SJSA1 (cell line): ENCODE measurements around the gene ADCK1. TPM values are rescaled to one million over a fixed set of nuclear protein-coding genes. Genes with fewer than 3 reads are reported as not detected.
"Not testable (repeated sequence)": the region's sequence is repeated elsewhere in the genome, so short reads cannot be mapped to it uniquely, and the experiment has no call there.

Experiments used
- DNase-seq, 2 experiments: peaks; one replicate each; pipeline ENCODE4 v3.0.0-alpha.2; 2015 to 2020; ENCODE audit warnings: low spot score in 2 of 2, low read depth in 1 of 2
- H3K27ac ChIP-seq: fragments of 250-450 bp; sonication (Bioruptor Pico); 2 replicates; pipeline ENCODE4 v1.5.1; 2020; ENCODE audit warnings: mild to moderate bottlenecking, moderate library complexity
- H3K27me3 ChIP-seq: fragments of 250-450 bp; sonication (Bioruptor Pico); replicated peaks from 2 replicates; pipeline ENCODE4 v1.5.1; 2020; ENCODE audit warnings: mild to moderate bottlenecking, moderate library complexity
- H3K36me3 ChIP-seq: fragments of 250-450 bp; sonication (Bioruptor Pico); 2 replicates; pipeline ENCODE4 v1.5.1; 2020; ENCODE audit warnings: mild to moderate bottlenecking
- H3K4me1 ChIP-seq: fragments of 250-450 bp; sonication (Bioruptor Pico); replicated peaks from 2 replicates; pipeline ENCODE4 v1.6.1; 2021; ENCODE audit warnings: mild to moderate bottlenecking
- H3K4me3 ChIP-seq: fragments of 250-450 bp; sonication (Bioruptor Pico); 2 replicates; pipeline ENCODE4 v1.5.1; 2020; ENCODE audit warnings: mild to moderate bottlenecking
- H3K9me3 ChIP-seq: fragments of 250-450 bp; sonication (Bioruptor Pico); replicated peaks from 2 replicates; pipeline ENCODE4 v1.5.1; 2020; ENCODE audit warnings: mild to moderate bottlenecking
- total RNA-seq: library from RNA; depleted of rRNA; stranded (reverse); fragments of >200 nt; shearing (Covaris generic); gene quantifications from 2 replicates; pipeline ENCODE4 v1.2.3, GENCODE V29; 2014

The ADCK1 gene
- total RNA-seq, 1 experiment from 2014 or later = 1.8 TPM

DNA sequence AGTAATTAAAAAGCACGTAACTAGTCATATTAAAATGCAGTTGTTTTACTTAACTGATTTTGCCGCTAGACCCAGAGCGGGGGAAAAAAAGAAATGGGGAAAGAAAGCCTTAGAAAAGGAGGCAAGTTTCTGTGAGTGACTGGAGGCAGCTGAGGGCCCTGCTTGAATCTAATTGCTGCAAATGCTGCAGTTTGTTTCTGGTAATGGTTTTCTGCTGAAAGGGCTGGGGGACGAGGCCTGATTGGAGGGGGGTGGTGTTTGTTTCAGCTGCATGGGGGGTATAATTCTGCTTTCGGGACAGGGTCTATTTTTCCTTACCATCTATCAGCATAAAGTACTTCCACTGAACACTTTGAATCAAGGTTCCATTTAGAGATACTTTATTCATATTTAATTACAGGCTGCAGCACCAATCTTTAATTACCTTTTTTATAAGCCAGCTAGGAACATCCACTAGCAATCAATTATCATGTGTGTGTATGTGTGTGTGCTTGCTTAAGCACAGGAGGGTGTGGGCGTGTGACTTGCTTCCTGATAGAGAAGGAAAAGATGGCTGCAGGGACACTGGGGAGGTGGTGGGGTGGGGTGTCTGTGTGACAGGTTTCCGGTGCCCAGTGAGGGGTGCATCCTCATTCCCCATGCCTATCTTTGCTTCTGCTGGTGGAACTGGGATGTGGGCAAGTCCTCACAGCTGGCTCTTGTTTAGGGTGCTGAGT is 83.4 kb downstream of the ADCK1 start:
- no peaks in the 10 kb centered on the region for H3K4me1 ChIP-seq
- DNase-seq = no peak
- no peaks in the 10 kb centered on the region for H3K27me3 ChIP-seq
- H3K27ac ChIP-seq = no peak overlapping the region
- no peaks in the 10 kb centered on the region for H3K9me3 ChIP-seq
- no peak overlapping the region for H3K4me3 ChIP-seq
- no peaks in the 10 kb centered on the region for H3K36me3 ChIP-seq

DNA sequence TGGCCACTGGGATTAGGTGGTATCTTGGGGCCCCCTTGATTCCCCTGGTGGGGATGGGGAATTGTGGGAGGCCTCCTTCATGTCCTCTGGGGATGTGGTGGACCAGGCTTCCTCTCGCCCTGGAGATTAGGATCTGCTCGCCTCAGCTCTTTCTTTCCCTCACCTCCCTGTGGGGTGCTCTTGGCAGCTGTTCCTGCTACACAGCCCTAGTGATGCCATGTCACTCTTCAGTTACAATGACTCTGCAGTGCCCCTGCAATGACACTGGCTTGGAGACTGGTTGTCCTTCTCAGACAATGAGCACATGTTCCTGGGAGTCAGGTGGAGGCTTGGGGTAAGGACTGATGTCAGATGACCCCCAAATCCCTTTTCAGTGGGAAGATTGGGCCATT is 83.9 kb downstream of the ADCK1 start:
- no peaks in the 10 kb centered on the region for H3K27me3 ChIP-seq
- no peaks in the 10 kb centered on the region for H3K36me3 ChIP-seq
- no peak overlapping the region for H3K4me3 ChIP-seq
- no peaks in the 10 kb centered on the region for H3K9me3 ChIP-seq
- H3K4me1 ChIP-seq = no peaks in the 10 kb centered on the region
- no peak for DNase-seq
- H3K27ac ChIP-seq = no peak overlapping the region

DNA sequence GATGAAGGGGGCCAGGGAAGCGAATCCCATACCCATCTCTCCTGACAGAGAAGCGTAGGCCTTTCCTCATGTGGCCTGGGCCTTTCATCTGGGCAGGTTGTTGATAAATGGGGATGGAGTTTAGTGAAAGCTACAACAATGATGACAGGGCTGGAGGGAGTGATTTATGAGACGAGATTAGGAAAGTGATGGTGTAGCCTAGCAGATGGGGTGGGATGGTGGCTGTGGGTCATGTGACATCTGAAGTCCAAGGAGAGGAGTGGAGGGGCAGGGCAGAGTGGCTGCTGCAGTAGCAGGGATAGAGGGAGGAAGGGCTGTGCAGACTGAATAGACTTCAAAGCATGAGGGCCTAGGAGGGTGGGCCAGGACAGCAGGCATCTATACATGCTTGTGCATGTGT is 85.5 kb downstream of the ADCK1 start:
- DNase-seq = no peak
- H3K27ac ChIP-seq = no peak overlapping the region

DNA sequence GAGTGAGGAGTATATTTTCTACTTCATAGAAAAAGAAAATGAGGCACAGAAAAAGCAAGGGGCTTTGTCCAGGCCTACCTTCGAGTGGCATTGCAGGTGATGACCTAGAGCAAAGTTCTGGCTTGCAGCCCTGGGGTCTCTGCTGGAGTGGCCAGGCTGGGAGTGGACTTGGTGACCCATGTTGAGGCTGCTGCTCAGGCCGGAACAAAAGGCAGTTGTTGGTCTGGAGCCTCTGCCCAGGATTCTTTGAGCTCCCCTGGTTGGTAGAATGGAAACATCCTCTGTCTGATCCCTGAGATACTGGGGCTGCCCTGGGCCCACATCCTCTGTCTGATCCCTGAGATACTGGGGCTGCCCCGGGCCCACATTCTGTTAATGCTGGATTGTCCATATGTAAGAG is 86.1 kb downstream of the ADCK1 start:
- no peak overlapping the region for H3K27ac ChIP-seq
- H3K36me3 ChIP-seq = no peaks in the 10 kb centered on the region
- DNase-seq = no peak
- H3K4me1 ChIP-seq = no peaks in the 10 kb centered on the region
- H3K27me3 ChIP-seq = no peaks in the 10 kb centered on the region
- H3K9me3 ChIP-seq = no peaks in the 10 kb centered on the region
- no peak overlapping the region for H3K4me3 ChIP-seq

More for the DNA sequence above, 85.5 kb downstream of the ADCK1 start:
- Histone ChIP-seq H3K4me1 (no peaks in the 10 kb centered on the region), H3K9me3 (no peaks in the 10 kb centered on the region), H3K36me3 (no peaks in the 10 kb centered on the region), H3K4me3 (no peak overlapping the region), H3K27me3 (no peaks in the 10 kb centered on the region)

DNA sequence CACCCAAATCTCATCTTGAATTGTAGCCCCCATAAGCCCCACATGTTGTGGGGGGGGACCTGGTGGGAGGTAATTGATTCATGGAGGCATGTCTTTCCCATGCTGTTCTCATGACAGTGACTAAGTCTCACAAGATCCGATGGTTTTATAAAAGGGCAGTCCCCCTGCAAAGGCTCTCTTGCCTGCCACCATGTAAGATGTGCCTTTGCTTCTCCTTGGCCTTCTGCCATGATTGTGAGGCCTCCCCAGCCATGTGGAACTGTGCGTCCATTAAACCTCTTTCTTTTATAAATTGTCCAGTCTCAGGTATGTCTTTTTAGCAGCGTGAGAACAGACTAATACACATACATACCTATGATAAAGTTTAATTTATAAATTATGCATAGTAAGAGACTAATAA is 89.0 kb downstream of the ADCK1 start:
- not testable (repeated sequence) for H3K4me1 ChIP-seq, H3K4me3 ChIP-seq, H3K27ac ChIP-seq, DNase-seq, H3K36me3 ChIP-seq, H3K27me3 ChIP-seq, H3K9me3 ChIP-seq

DNA sequence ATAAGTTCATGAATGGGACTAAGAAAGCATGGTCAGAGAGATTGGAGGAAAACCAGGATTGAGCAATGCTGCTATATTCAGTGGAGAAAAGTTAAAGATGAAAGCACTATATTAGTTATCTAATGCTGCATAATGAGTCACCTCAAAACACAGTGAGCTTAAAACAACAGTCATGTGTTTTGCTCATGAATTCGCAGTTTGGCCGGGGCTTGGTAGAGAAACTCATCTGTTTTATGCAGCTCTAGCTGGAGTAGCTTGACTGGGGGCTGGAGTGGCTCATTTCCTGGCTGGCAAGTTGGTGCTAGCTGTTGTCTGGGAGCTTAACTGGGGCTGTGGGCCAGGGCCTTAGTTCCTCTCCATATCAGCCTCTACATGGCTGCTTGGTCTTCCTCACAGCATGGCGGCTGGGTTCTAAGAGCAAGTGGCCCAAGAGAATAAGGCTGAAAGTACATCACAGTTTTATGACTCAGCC is 90.1 kb downstream of the ADCK1 start:
- no peaks in the 10 kb centered on the region for H3K9me3 ChIP-seq
- no peaks in the 10 kb centered on the region for H3K27me3 ChIP-seq
- H3K27ac ChIP-seq = no peak overlapping the region
- DNase-seq = no peak
- no peak overlapping the region for H3K4me3 ChIP-seq
- no peaks in the 10 kb centered on the region for H3K4me1 ChIP-seq
- H3K36me3 ChIP-seq = no peaks in the 10 kb centered on the region

DNA sequence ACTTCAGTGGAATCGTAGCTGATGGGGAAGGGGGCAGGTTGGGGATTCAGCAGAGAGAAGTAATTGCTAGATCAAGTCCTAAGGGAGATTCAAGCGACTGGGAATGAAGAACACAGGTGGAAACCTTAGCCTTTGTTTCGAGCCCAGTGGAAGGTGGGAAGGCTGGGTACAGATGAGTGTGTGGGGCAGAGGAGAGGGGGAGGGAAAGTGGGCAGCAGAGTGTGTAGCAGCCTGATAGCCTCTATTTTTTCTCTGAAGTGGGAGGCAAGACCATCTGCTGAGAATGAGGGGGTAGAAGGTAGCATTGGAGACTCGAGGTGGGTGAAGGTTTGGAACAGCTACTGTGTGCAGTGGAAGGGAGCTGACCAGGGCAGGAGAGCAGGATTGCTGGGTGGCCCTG is 91.0 kb downstream of the ADCK1 start:
- no peak overlapping the region for H3K27ac ChIP-seq
- DNase-seq = no peak
- H3K27me3 ChIP-seq = no peaks in the 10 kb centered on the region
- H3K36me3 ChIP-seq = no peaks in the 10 kb centered on the region
- no peaks in the 10 kb centered on the region for H3K9me3 ChIP-seq
- no peak overlapping the region for H3K4me3 ChIP-seq
- H3K4me1 ChIP-seq = no peaks in the 10 kb centered on the region

DNA sequence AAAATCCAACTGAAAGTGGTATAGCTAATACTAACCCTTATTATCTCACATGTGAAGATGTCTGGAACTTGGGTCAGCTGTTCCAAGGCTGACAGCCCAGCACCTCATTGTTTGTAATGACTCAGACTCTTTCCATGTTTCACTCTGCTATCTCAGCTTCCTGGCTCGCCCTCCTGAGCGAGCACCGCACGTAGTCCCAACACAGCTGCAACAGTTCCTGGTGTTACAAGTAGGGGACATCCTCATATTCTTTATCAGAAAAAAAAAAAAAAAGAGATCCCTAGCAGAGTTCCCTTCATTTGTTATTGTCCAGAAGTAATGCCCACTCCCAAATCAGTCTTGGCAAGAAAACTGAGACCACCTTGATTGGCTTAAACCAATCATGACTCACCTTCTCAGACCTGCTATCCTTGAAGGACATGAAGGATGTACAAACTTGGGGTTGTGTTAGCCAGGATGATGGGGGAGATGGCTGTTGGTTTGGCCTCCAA is 92.5 kb downstream of the ADCK1 start:
- Histone ChIP-seq H3K27me3 (no peaks in the 10 kb centered on the region), H3K9me3 (no peaks in the 10 kb centered on the region), H3K36me3 (no peaks in the 10 kb centered on the region), H3K4me3 (no peak overlapping the region), H3K27ac (no peak overlapping the region), H3K4me1 (no peaks in the 10 kb centered on the region)
- DNase-seq = no peak

DNA sequence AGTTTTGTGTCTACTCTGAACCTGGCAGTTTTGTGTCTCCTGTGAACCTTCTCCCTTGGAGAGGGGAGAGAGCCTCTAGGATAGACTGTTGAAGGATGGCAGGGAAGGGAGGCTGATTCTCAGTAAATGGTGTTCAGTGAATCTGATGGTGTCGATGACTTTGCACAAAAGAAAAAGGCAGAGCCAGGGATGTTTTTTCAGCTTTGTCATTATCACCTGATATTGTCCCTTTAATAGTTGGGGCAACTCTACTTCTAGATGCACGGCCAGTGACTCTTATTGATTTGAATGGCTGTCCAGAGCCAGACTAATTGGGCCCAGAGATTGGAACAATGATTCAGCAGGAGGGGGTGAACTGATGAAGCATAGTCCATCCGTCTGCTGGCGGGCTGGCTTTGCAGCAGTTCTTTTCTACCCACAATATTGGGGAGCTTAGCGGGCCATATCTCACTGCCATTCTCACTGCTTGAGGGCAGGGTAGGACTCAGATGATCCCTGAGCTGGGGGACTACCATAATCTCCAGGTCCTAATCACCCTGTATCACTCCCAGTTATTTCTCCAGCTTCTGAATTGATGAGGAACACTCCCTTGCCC is 93.1 kb downstream of the ADCK1 start:
- DNase-seq = no peak
- Histone ChIP-seq H3K9me3 (no peaks in the 10 kb centered on the region), H3K27me3 (no peaks in the 10 kb centered on the region), H3K27ac (no peak overlapping the region), H3K4me3 (no peak overlapping the region), H3K4me1 (no peaks in the 10 kb centered on the region), H3K36me3 (no peaks in the 10 kb centered on the region)

DNA sequence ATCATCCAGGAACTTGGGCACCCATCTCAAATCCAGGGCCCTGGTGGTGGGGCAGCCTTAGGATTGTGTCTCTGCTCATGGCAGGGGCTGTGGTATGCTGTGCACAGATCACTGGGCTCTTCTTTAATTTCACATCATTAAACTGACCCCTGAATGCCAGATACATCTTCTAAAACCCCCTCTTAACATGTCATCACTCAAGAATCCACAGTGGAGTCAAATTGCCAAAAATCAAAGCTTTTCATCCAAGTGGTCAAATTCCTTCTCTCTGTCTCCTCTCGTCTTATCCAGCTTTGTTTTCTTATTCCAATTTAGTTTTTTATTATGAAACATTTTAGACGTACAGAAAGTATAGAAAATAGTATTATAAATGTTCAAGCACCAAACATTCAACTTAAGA is 97.5 kb downstream of the ADCK1 start:
- Histone ChIP-seq H3K27ac (no peak overlapping the region), H3K27me3 (no peaks in the 10 kb centered on the region), H3K36me3 (no peaks in the 10 kb centered on the region), H3K4me3 (no peak overlapping the region), H3K4me1 (no peaks in the 10 kb centered on the region), H3K9me3 (no peaks in the 10 kb centered on the region)
- no peak for DNase-seq

DNA sequence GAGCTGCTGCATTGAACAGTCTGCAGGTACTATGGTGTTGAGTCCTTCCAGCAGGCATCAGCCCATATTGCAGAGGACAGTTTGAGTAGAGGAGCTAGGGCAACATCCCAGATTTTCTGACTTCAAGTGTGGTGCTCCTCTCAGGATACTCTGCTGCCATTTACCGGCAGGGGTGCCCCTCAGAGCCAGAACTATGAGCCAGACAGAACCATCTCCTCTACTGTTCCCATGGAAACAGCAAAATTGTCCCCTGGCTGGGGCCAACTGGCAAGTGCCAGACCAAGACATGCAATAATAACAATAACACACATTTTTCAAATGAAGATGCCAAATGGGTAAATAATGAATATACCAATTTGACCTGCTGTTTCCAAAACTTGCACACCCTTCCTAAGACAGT is 102.9 kb downstream of the ADCK1 start:
- Histone ChIP-seq H3K9me3 (no peaks in the 10 kb centered on the region), H3K4me3 (no peak overlapping the region), H3K4me1 (no peaks in the 10 kb centered on the region), H3K27ac (no peak overlapping the region), H3K27me3 (no peaks in the 10 kb centered on the region), H3K36me3 (no peaks in the 10 kb centered on the region)
- no peak for DNase-seq

DNA sequence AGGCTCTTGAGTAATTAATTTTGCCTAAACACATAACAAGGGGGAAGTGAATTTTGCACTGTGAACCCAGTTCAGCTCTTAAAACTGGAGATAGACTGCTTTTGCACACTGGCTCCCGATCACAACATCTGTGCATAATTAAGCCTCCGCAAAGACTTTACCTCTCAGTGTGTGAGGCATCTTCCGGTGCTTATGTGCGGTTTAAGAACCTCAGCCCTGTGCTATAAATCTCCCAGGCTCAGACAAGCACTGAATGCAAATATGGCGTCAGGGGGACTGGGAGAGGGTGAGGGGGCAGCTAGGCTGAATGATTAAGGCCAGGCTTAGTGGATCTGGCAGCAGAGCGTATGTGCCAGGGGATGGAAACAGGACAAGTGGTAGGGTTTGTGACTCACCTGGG is 103.3 kb downstream of the ADCK1 start:
- H3K4me1 ChIP-seq = no peaks in the 10 kb centered on the region
- no peak overlapping the region for H3K27ac ChIP-seq
- no peak for DNase-seq
- H3K27me3 ChIP-seq = no peaks in the 10 kb centered on the region
- no peaks in the 10 kb centered on the region for H3K36me3 ChIP-seq
- no peak overlapping the region for H3K4me3 ChIP-seq
- no peaks in the 10 kb centered on the region for H3K9me3 ChIP-seq

DNA sequence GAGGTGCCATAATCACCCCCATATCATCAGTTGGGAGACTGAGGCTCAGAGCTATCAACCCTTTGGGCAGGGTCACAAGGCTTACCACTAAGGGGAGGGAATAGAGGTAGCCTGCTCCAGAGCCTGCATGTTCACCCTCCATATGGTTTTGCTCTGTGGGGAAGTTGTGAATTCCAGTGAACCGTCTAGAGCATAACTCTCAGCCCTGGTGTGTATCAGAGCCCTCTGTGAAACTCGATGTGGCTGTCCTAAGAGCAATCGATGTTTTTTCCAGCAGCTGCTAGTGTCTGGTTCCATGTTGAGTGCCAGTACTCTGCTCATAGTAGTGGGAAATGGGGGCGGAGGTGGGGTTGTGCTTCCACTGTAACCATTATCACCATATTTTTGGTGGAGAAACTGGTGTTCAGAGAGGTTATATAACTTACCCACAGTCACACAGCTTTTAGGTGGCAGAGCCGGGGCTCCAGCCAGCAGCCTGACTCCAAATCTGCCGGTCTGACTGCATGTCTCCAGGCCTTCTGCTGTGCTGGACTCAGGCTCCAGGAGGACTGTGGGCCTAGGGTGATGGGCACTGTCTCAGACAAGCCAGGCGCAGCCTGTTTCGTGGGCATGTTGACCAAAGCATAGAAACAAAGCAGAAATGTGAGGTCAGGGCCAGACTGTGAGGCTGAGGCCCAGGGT is 104.2 kb downstream of the ADCK1 start:
- Histone ChIP-seq H3K4me1 (no peaks in the 10 kb centered on the region), H3K9me3 (no peaks in the 10 kb centered on the region), H3K36me3 (no peaks in the 10 kb centered on the region), H3K27ac (no peak overlapping the region), H3K4me3 (no peak overlapping the region), H3K27me3 (no peaks in the 10 kb centered on the region)
- no peak for DNase-seq

DNA sequence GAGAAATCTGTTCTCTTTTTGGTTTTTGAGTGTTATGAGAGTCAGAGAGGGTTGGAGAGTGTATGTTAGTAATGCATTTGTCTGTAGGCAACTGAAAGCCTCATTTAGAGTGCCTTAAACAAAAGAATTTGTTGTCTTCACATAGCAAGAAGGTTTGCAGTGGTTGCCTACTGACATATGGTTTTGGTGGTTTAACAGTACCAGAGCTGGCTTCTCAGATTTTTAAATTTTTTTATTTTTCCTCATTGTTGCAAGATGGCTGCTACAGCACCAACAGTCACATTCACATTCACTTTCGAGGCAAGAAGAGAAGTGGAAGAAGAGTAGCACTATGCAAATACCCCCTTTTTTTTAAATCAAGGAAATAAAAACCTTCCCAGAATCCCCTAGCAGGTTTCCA is 106.5 kb downstream of the ADCK1 start:
- no peak overlapping the region for H3K27ac ChIP-seq
- no peak overlapping the region for H3K4me3 ChIP-seq
- H3K9me3 ChIP-seq = no peaks in the 10 kb centered on the region
- H3K27me3 ChIP-seq = no peaks in the 10 kb centered on the region
- no peak for DNase-seq
- no peaks in the 10 kb centered on the region for H3K36me3 ChIP-seq
- no peaks in the 10 kb centered on the region for H3K4me1 ChIP-seq
